HG03159 (cell line): Measurements from ENCODE around the gene NF1.
"Not testable (repeated sequence)": the region's sequence is repeated elsewhere in the genome, so short reads cannot be mapped to it uniquely, and the experiment has no call there.

ENCODE experiments used
- ATAC-seq: cut with Tn5 transposase; IDR thresholded peaks from one replicate; pipeline ENCODE4 v1.9.1; 2021; ENCODE audit warnings: mild to moderate bottlenecking, moderate library complexity; ENCODE audit not compliant: unreplicated experiment

The NF1 gene

DNA sequence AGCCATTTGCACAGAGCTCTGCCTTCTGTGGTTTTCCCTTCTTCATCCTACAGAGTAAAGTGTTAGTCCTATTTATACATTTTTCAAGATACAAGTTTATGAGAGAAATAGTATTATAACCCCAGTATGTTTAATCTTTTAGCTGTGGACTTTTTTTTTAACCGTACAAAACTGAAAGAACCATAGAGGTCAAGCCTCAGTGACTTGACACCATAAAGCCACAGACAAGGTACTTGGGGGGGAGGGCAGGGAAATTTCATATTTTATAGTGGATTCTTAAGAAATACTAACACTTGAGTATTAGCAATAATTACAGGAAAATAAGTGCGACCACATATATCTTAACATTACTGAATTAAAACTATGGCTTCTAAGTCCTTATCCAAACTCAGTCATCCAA is 279.7 kb downstream of the NF1 start:
- ATAC-seq = no peak

GRCh38 chr17:31378638-31379037 is 283.9 kb downstream of the NF1 start:
- no peak for ATAC-seq

GRCh38 chr17:31379597-31380205 is 284.9 kb downstream of the NF1 start:
- ATAC-seq = no peak

GRCh38 chr17:31381165-31381668 is 286.4 kb downstream of the NF1 start:
- ATAC-seq = no peak

DNA sequence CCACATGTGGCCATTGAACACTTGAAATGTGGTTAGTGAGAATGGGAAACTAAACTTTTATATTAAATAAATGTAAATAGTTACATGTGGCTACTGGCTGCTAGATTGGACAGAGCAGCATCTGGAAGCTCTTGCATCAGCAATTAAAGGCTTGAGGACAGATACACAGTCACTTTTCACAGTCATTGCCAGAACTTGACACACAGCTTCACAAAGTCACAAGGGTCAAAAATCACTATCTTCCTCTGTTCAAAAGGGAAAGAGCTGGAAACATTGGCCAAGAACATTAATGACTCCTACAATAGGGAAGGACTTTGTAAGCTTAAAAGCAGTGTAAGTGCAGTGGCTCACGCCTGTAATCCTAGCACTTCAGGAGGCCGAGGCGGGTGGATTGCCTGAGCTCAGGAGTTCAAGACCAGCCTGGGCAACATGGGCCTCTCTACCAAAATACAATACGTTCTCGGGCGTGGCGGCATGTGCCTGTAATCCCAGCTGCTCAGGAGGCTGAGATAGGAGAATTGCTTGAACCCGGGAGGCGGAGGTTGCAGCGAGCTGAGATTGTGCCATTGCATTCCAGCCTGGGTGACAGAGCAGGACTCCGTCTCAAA is 288.0 kb downstream of the NF1 start:
- not testable (repeated sequence) for ATAC-seq

DNA sequence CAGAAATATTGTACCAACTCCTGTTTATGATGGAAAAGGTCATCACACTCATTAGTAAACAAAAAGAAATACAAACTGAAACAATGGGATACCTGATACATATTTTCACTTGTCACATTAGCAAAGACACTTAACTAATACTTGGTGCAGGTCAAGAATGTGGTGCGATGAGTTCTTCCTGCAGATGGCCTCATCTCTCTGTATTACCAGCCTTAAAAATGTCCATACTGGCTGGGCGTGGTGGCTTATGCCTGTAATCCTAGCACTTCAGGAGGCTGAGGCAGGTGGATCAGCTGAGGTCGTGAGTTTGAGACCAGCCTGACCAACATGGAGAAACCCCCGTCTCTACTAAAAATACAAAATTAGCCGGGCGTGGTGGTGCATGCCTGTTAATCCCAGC is 288.7 kb downstream of the NF1 start:
- not testable (repeated sequence) for ATAC-seq

DNA sequence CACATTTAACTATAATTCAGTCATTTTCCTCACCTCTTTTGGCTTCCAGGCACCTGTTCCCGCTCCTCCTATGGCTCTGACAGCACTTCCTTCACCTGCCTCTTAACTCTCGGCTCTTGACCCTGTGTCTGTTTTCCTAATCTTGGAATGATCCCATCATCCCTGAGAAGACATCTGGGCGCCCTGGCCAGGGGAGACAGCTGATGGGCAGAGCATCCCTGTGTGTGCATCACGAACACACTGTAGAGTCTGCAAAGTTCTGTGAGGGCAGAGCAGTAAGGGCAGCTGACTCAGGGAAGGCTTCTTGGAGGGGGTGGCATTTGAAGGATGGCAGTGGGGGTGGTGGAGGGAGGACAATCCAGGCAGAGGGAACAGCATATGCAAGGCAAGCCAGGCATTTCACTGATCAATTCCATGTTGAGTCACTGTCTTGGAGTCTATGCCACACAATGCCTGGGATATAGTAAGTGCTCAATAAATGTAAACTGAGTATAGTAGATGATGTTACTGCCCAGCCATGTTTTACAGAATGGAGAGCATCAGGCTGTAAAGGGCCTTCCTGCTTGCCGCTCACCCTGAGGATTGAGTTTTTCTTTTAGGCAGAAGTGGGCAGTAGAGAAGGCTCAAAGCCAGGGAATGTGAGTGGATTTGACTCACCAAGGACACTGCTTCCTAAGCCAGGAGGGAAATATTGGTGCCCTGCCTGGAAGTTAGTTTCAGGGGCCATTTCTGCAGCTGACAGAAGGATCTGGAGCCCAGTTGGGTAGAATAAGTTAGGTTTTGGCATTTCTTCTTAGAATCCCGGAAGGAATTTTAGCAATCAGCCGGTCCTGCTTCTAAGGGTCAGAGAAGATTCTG is 290.9 kb downstream of the NF1 start:
- no peak for ATAC-seq

GRCh38 chr17:31386542-31387075 is 291.8 kb downstream of the NF1 start:
- ATAC-seq = no peak

GRCh38 chr17:31387438-31387837 is 292.7 kb downstream of the NF1 start:
- no peak for ATAC-seq

GRCh38 chr17:31388351-31388750 is 293.6 kb downstream of the NF1 start:
- no peak for ATAC-seq

DNA sequence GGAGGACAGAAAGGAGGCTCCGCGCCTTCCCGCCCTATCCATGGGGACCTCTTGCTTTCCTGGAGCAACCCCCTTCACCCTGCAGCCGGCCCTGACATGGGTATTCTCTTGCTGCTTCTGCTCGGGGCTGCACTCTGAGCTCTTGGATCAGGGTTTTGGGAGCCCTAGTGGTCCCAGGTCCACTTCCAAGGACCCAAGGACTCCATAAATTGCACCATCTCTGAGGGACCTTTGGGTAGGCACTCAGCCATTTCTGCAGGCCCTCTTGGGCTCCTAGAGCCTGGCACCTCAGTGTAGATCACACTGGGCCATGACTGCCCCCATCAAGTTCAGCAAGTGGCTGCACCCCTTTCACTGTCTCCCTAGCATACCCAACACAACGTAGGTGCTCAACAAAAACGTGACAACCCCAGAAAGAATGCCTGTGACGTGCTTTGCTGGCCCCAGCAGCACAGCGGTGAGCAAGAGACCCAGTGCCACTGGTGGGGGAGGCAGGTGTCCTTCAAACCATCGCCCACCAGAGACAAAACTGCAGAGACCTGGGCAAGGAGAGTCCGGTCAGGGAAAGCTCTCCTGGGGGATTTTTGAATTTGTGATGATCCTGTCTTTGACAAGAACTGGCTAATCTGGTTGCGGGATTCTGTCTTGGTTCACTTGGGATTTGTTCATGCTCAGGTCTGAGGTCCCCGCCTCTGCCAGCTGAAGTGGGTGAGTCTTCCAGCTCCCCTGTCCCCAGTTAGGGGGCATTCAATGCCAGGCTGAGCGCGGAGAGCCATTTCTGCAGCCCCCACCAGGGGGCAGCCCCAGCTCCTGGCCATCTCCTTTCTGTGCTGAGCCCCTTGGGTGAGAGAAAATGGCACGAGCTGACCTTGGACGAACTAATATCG is 294.2 kb downstream of the NF1 start:
- ATAC-seq = no peak

DNA sequence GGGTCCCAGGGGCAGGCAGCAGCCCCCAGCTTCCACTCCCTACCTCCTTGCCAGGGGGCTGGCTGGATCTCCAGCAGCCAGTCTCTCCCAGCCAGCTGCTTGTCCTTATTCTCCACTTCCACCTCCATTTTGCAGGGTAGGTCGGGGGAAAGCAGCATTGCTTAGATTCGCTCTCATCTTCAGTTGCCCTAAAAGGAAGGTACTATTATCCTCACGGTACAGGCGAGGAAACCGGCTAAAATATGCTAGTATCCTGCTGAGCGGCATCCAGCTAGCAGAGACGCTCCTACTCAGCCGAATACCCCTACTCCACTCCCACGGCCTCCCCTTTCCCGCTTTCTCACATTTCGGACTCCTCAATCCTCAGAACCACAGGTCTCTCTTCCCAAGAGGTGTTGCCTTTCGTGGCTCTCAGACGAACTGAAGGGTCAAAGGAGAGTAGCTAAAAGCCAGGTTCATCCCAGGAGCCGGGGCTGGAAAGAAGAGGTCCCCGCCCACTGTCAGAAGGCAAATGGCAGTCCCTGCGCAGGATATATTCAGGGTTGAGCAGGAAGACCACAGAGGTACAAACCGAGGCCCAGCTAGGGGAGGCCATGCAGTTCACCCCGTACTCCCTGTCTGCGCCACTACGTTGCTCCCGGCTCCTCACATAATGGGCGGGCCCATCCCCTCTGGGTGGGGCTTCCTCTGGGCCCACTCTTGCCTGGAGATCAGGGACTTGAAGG is 295.0 kb downstream of the NF1 start:
- ATAC-seq = no peak

DNA sequence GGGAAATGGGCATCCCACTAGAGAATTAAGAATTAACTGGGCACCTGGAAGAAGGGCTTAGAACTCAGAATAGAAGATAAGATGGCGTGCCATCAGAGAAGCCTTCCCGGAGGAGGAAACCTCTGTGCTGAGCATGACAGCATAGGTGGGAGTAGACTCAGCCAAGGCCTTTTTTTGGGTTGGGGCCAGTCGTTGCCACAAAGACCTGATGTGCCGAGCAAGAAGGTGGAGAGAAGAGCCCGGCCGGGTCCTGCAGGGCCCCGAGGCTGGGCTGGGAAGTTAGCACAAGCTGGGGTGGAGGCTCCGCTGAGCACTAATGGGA is 295.6 kb downstream of the NF1 start:
- ATAC-seq = no peak

DNA sequence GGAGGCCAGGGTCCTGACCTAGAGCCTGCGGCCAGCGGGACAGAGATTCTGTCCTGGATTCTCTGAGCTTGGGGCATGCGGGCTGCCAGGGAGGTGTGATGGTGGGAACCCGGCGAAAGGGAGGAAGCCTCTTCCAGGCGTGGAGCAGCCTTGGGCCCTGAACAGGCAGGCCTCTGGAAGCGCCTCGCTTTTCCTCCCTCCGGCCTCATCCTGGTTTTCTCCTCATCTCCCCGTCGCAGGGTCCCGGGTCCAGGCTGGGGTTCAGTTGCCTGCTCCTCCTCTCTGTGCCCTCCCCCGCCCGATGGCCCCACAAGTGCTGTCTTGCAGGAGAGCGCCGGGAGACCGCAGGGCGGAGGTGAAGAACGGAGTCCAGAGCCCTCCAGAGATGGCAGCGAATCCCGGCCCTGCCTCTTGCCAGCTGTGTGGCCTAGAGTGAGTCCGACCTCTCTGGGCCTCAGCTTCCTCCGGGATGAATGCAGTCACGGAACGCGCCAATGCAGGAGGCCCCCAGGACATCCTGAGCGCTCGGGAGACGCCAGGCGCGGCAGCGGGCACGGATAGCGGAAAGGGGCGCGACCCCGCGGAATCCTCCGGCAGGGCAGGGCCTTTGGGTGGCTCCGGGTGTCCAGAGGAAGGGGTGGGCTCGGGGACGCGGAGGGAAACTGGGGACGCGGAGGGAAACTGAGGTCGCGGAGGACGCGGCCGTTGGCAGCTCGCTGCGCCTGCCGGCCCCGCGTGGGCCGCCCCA is 296.1 kb downstream of the NF1 start:
- ATAC-seq = no peak

- ATAC-seq = no peak
Observed at GRCh38 chr17:31391496-31391949, 296.7 kb downstream of the NF1 start, which contains the start of gene RAB11FIP4. Gene RAB11FIP4, plus strand, starts transcription at chr17:31391675. Its CDS starts 178 bp downstream, at chr17:31391853.

DNA sequence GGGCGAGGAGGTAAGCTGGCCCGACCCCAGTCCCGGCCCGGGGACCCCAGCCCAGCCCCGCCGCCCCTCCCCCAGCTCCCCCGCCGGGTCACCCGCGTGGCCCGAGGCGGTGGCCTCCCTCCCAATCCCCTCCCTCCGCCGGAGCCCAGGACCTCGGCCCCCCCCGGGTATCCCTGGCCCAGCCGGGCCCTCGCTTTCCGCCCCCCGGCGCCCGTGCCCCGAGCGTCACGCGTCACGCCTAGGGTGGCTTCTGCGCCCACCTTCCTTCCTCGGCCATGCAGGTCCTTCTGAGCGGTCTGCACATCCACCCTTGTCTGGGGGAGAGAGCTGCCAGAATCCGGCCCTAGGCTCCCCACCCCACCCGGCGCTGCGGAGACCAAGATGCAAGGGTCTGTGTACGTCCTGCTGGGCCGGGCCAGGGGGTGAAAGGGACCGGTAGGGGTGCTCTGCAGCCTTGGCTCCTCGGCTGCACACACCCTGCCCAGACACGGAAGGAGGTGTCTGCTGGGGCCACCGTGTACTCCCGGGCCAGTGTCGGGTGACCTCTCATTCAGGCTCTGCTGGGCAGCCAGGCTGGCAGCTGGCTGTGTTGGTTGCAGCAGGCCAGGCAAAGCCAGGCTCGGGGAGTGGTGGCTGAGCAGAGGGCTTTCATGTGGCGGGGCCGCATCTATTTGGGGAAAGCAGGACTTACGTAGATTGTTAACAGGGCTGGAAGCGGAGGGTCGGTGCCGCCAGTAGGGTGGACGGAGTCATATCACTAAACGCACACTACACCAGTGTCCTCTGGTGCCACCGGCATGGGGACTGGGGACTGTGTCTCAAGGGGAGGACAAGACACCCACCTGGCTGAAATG is 297.5 kb downstream of the NF1 start:
- ATAC-seq = no peak

DNA sequence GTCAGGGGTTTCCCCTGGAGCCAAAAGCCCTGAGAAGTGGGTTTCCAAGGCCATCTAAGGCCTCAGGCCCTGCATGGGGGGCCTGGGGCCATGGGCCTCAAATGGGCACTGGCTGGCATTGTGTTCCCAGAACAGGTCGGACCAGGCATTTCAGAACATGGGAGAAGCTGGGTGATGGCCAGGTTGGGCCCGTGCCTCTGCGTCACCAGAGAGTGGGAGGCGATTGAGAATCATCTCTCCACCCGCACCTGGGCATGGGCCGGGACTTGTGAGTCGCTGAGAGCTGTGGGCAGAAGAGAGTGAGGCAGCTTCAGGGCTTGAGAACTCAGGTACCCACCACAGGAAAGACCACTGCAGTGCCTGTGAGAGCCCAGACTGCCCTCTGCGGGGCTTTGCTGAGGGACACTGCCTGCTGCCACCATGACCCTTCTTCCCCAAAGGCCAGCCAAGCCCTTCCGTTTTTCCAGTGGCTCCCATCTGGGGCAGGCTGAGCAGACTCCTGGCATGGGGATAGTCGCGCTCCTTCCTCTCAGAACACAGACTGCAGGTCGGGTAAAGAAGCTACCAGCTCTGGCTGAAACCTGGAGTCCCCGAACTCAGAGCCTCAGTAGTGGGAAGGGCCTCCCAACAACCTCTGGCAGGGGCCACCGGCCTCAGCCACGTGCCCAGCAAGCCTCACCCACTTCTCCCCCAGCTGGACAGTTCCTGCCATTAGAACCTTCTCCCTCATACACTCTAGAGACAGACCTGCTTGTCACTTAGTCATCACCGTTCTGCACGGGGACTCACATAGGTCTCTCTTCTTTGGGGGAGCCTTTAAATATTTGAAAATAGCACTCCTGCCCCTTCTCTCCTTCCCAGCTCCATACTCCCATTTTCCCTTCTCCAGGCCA is 298.3 kb downstream of the NF1 start:
- no peak for ATAC-seq
